Skin of body (tissue), 2 donors: ENCODE results near the gene VPS52. TPM values are rescaled to one million over a fixed set of nuclear protein-coding genes. Genes with fewer than 3 reads are reported as not detected.

Experiments used
- DNase-seq: peaks from one replicate; lab custom pipeline; 2025; lab: John Stamatoyannopoulos, UW
- total RNA-seq: library from RNA; depleted of rRNA; stranded (reverse); fragments of >200 nt; gene quantifications from one replicate; pipeline ENCODE4 v1.2.3, GENCODE V29; 2014

Gene VPS52
- total RNA-seq, 1 donor from 2014 or later, result 35.7 TPM

GRCh38 chr6:33212857-33213165 is 58.9 kb downstream of the VPS52 start:
- DNase-seq, result no peak

GRCh38 chr6:33211666-33212422 is 59.8 kb downstream of the VPS52 start:
- no peak for DNase-seq

- DNase-seq, result no peak
Measured at GRCh38 chr6:33211136-33211535, 60.5 kb downstream of the VPS52 start.

GRCh38 chr6:33209856-33210255 is 61.8 kb downstream of the VPS52 start:
- DNase-seq, result no peak

- DNase-seq, result peak; percentile 81
Measured at GRCh38 chr6:33208091-33208967, 63.3 kb downstream of the VPS52 start, which contains the start of gene RING1. Gene RING1 (plus strand): TSS chr6:33208500. CDS start chr6:33208823, 323 bp downstream.

GRCh38 chr6:33207552-33208090 is 64.1 kb downstream of the VPS52 start:
- no peak for DNase-seq

GRCh38 chr6:33206864-33207551 is 64.7 kb downstream of the VPS52 start:
- no peak for DNase-seq

GRCh38 chr6:33206027-33206863 is 65.4 kb downstream of the VPS52 start:
- DNase-seq, result no peak

GRCh38 chr6:33205191-33206026 is 66.3 kb downstream of the VPS52 start:
- no peak for DNase-seq

GRCh38 chr6:33204415-33205190 is 67.1 kb downstream of the VPS52 start, which contains the start of gene HSD17B8:
Gene HSD17B8 (plus strand): TSS chr6:33204655. CDS start chr6:33204669, 14 bp downstream.
- DNase-seq, result peak; percentile 90

- DNase-seq, result no peak
Measured at GRCh38 chr6:33204165-33204414, 67.6 kb downstream of the VPS52 start.

- DNase-seq, result no peak
Measured at GRCh38 chr6:33203443-33204164, 68.1 kb downstream of the VPS52 start.

GRCh38 chr6:33202799-33203198 is 68.9 kb downstream of the VPS52 start:
- no peak for DNase-seq

- DNase-seq, result no peak
Measured at GRCh38 chr6:33201935-33202334, 69.7 kb downstream of the VPS52 start.

- no peak for DNase-seq
Measured at GRCh38 chr6:33201147-33201545, 70.5 kb downstream of the VPS52 start.
